Activated CD8-positive, alpha-beta memory T cell treated with anti-CD3 and anti-CD28 coated beads, Interleukin-2, amount 50 U/mL, for 4 hours (primary cell): ENCODE data around the gene TMPRSS15.

Experiments
- DNase-seq: peaks from one replicate; pipeline ENCODE4 v3.0.0-alpha.2; 2020

Gene TMPRSS15

DNA sequence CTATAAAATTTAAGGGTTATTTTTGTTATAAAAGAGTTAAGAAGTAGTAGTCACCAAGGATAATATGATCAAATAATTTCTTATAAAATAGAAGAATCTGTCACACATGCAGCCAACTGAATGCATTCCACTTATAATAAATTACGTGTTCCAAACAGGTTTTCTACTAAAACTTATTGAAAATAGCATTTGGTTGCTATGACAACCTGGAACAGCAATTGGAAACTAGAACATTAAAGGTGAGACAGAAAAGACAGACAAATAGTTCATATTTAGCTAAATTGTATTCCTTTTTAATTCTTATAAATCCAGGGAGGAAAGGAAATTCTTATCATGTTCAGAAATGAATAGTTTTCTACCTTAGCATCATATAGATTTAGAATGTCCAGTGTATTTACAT, 168.0 kb downstream of the TMPRSS15 start:
- no peak for DNase-seq

DNA sequence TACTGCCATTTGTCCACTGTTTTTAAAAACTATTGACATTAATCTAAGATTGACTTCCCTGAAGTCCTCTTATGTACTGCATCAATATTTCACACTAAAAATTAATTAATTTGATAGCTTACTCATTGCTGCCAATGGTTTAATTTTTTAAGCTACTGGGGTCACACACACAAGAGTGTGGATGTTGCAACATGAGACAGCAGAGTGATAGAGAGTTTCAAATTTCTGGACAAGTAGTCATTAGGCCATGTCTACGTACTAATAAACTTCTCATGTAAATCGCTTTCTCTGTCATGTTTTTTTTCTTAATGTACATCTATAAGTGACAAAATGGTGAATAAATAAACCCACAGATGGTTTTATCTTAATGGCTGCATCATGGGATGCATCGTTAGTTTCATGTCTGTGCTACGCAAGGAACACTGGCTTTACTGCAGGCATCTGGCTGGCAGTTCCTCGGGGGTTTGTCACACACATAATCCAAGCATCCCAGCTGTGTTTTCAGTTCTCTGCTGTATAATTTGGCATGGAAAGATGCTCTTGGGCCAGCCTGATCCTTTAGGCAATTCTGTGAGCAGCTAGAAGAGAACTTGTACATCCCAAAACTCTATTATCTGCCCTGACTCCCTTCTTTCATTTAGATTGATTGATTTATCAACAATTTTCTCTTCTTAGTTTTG, 175.4 kb downstream of the TMPRSS15 start:
- no peak for DNase-seq

DNA sequence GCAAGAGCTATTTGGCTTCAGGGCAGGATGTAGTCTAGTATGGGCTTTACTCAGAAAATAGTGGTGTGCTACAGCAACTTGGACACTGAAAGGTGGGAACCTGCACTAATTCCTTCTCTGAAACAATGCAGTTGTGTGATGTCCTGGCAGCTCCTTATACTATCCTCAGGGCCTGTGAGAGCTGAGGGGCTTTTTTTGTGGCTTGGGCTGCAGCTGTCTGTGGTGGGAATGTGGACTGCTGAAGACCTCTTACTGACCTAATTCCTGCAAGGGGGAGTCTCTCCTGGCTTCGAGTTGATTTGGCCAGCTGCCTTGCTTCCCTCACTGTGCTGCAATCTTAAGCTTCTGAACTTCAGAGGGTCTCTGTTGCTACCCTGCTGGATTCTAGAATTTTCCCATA, 181.2 kb downstream of the TMPRSS15 start:
- no peak for DNase-seq

DNA sequence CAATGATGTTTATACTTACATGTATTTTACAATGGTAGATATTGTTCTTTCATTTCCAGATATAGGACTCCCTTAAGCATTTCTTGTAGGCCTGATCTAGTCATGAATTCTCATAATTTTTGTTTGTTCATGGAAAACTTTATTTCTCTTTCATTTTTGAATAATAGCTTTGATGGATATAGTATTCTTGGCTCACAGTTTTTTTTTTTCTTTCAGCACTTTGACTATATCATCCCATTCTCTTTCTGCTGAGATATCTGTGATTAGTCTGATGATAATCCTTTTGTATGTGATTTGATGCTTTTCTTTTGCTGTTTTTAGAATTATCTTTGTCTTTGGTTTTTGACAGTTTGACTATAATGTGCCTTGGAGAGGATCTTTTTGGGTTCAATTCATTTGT, 183.1 kb downstream of the TMPRSS15 start:
- no peak for DNase-seq
